Hematopoietic multipotent progenitor cell treated with erythropoietin and hydrocortisone succinate and interleukin-3 and kit ligand, for 15 days (in vitro differentiated cells): ENCODE data around the gene ELMO1.

ENCODE experiments used
- DNase-seq: peaks from one replicate; pipeline ENCODE4 v3.0.0-alpha.2; 2015; ENCODE audit warnings: low spot score

The ELMO1 gene

DNA sequence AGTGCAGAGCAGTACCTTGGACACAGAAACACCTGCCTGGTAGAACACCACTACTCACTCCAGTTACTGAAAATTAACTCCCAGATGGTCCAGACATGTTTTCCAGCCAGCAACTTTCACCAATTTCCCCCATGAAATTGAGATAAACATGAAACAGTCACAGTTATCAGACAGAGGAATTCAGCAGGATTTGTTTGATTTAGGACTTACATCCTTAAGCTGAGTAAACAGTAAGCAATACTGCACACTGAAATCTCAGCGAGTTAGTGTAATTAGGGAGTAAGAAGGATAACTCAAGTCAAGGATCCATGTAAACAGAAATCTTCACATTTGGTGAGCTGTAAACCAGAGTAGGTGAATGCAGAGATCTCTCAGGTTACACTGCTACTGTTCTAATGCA is 353.5 kb downstream of the ELMO1 start:
- no peak for DNase-seq

- DNase-seq = no peak
Measured at GRCh38 chr7:37093257-37093656, 355.4 kb downstream of the ELMO1 start.

GRCh38 chr7:37092548-37092947 is 356.1 kb downstream of the ELMO1 start:
- DNase-seq = no peak

- no peak for DNase-seq
Measured at GRCh38 chr7:37089972-37090371, 358.7 kb downstream of the ELMO1 start.

- no peak for DNase-seq
Measured at GRCh38 chr7:37085600-37085999, 363.1 kb downstream of the ELMO1 start.

GRCh38 chr7:37084303-37084702 is 364.4 kb downstream of the ELMO1 start:
- no peak for DNase-seq

GRCh38 chr7:37083311-37084096 is 365.2 kb downstream of the ELMO1 start:
- no peak for DNase-seq

- DNase-seq = peak; percentile 7
Measured at GRCh38 chr7:37081436-37081835, 367.2 kb downstream of the ELMO1 start.

DNA sequence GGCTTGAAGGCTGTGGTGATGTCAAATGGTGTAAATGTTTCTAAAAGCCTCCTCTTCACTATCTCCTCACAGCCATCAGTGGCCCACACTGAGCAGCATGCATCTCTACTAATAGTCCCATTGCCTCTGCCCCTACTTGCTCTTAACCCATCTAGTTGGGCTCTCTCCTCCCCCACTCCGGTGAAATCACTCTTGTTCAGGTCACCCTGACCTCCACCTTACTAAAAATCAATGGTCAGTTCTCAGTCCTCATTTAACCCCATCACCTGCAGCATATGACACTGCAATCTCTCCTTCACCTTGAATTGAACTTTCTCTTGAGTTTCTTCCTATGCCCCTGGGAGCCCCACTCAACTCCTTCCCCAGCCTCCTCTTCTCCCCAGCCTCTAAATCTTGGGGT is 369.2 kb downstream of the ELMO1 start:
- no peak for DNase-seq

DNA sequence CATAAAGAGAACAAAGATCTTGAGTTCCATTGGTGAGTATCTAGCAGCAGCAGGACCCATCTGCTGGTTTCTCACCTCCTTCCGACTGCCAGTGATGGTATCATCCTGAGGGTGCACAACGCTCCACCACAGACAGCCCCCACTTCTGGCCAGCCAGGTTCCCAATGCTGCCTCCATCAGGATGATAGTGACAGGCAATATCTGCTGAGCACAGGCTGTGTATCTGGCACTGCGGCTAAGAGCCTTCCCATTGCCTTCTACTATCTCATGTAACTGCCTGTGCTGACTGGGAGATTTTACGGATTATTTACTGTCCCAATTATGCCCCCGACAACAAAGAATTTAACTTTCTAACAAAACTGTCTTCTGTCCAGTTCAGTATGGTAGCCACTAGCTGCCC is 372.0 kb downstream of the ELMO1 start:
- peak; percentile 4 for DNase-seq

- no peak for DNase-seq
Measured at GRCh38 chr7:37074370-37074769, 374.3 kb downstream of the ELMO1 start.

DNA sequence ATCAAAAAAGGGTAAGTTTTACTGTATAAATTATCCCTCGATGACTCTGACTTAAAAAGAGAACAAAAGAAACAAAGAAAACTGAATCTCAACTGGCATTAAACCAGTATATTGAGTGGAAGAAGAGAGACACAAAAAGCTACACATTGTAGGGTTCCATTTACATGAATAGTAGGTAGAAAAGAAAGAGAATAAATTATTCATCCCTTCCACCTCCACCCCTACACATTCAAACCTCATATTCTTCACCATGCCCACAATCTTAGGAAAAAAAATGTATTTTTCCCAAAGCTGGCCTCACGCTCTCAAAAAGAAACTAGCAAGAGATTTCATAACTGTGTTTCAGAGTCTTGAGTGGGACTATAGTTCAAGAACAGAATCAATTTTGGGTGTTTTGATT is 377.5 kb downstream of the ELMO1 start:
- DNase-seq = no peak

DNA sequence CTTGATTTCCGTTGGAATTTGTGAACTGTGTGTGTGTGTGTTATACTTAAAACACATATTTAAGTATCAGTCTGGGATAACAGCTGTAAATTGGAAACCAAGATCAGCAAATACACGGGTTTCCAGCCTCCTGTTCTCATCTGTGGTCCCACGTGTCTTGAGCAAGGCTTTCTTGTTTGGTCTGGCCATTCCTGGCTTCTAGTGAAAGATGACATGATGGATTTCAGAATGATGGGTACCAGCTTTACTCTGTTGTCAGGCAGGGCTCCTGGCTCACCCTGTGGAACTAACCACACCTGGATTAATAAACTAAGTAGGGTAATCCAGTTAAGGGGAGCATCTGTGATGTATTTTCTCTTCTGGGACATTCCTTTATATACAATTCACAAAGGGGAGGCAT is 378.2 kb downstream of the ELMO1 start:
- no peak for DNase-seq

- no peak for DNase-seq
Measured at GRCh38 chr7:37070031-37070430, 378.6 kb downstream of the ELMO1 start.

DNA sequence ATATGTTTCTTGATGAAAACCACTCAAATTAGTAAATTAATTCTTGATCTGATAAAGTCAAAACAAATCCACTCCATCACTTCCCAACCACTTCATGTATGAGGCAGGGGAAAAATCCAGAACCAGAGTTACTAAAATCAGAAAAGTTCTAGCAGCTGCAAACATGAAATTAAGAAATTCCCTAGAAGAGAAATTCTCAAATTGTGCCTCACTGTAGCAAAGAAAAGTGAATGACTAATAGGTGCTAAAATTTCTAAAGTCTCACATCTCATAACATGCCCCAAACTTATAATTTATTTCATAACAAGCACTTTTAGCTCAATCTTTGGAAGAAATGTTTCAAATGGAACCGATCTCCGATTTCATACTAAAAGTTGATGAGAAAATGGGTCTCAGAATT is 379.3 kb downstream of the ELMO1 start:
- no peak for DNase-seq

- no peak for DNase-seq
Measured at GRCh38 chr7:37068902-37069301, 379.8 kb downstream of the ELMO1 start.

DNA sequence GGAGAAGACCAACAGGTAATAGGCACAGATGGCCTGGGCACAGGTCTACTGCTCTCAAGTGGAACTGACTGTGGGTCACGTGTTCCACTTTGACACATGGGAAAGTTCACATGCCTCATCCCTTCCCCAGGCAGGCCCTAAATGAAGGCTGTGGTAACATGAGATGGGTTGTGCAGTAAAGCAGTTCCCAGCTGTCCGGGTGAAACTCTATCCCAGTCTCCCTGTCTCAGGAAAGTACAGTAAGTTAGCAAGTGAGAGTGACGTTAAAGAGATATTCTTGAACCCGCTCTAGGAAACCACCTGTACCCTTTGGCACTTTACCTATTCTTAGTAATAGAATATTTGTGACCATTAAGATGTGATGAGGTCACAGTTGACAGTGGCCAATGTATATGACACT is 380.6 kb downstream of the ELMO1 start:
- no peak for DNase-seq

- DNase-seq = no peak
Measured at GRCh38 chr7:37065779-37066271, 382.8 kb downstream of the ELMO1 start.

DNA sequence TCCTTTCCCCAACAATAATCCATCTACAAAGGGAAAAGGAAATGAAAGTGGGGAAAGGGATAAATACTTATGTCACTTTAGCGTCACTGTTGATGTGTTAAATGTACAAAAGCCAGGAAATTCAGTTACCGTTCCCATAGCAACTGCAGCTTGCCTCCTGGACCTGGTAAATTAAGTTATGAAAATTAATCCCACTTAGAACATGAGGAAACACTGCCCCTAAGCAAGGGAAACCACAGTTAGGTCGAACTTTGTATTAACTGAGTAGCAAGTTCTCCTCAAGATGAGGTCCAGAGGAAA is 386.2 kb downstream of the ELMO1 start:
- DNase-seq = no peak

DNA sequence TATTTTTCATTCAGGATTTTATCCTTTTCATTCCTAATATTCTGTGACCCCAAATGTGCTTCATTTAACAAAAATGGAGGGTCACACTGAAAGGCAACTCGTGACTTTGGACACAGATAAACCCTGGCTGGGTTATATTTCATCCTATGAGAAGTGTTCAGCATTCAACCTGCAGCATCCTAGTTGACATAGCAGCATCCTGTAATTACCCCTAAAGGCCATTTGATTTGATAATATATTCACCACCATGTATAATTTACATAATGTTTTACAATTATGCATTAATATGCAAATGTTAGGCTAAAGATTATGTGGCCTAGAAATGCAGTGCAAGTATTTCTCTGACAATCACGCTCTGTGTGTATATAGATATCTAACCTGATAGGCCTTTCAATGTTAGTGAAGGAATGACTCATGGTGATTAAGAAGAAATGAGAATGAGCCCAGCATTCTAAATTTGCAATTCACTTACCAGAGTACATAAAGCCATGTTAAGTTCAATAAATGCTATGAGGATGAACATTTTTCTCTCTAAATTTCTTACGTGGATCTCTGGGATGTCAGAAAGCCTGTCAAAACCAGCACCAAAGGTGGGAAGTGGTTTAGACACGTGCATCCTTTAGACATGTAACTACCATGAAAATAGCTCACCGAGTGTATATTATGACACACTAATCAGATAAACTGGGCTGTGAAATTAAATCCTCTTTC is 386.7 kb downstream of the ELMO1 start:
- DNase-seq = no peak

DNA sequence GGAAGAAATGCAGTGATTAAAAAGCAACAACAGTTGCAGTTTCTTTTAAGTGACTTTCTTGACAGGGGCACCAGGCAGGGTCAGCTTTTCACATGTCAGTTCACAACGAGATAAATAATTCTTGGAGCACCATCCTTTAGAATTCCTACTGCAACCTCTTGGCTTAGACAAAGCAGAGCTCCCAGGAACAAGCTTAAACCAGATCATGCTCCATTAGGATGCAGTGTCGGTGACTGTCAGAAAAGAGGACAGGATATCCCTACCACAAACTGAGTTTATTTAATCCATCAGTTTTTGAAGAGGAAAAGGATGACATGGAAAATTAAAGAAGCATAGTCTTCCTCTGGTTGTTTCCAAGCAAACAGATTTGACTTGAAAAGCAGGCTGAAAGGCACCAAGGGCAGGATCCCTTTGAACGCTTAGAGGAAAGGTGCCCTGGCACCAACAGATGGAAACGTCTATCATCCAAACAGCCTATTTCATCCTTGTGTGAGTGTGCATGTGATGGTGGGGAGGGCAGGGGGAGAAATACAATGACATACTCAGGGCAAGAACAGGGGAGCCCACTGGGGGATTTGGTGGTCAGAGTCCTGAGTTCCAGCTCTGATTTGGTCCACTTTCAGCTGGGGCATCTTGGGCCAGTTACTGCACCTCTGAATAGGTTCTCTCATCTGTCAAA is 392.3 kb downstream of the ELMO1 start:
- DNase-seq = no peak

GRCh38 chr7:37054624-37055241 is 393.9 kb downstream of the ELMO1 start:
- DNase-seq = no peak

DNA sequence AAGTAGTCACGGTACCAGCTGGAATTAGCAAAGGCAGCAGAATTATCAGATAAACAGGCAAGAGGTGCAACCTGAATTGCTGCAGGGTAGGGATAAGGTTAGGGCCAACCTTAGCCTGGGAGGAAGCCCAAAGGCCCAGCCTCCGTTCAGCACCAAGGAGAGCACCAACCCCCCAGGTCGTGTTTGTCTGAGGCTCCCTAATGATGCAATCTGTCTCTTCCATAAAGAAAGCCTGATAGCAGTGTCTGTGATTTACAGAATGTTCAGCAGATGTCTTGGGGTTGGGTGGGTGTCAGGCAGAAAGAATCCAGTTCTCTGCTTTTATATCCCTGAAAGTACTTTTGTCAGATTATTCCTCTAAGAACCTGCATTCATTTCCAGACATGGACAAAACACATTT is 396.0 kb downstream of the ELMO1 start:
- no peak for DNase-seq
